NCI-H446 treated with DMSO at 0.1 percent for 48 hours (cell line): Measurements from ENCODE around the gene CABLES1.
A peak's percentile ranks its signal among the peaks of the same experiment; 100 is the strongest.

Experiments used
- DNase-seq: peaks from one replicate; lab custom pipeline; 2025; lab: John Stamatoyannopoulos, UW

CABLES1 gene

GRCh38 chr18:23113576-23113975 lies 21.7 kb upstream of the CABLES1 start:
- DNase-seq = no peak

- no peak for DNase-seq
Measured at GRCh38 chr18:23114171-23114881, 21.0 kb upstream of the CABLES1 start.

GRCh38 chr18:23114911-23115310 lies 20.4 kb upstream of the CABLES1 start:
- no peak for DNase-seq

GRCh38 chr18:23115683-23116096 lies 19.6 kb upstream of the CABLES1 start:
- peak; percentile 21 for DNase-seq

GRCh38 chr18:23121133-23121532 lies 14.2 kb upstream of the CABLES1 start:
- DNase-seq = no peak

GRCh38 chr18:23122334-23123229 lies 12.7 kb upstream of the CABLES1 start:
- DNase-seq = no peak

- no peak for DNase-seq
Measured at GRCh38 chr18:23126376-23127056, 8.8 kb upstream of the CABLES1 start.

GRCh38 chr18:23127090-23127489 lies 8.2 kb upstream of the CABLES1 start:
- DNase-seq = no peak

- DNase-seq = no peak
Measured at GRCh38 chr18:23129355-23130002, 5.8 kb upstream of the CABLES1 start.

GRCh38 chr18:23131693-23132319 lies 3.5 kb upstream of the CABLES1 start:
- DNase-seq = peak; percentile 47

- DNase-seq = peak; percentile 53
Measured at GRCh38 chr18:23133860-23134779, 1.2 kb upstream of the CABLES1 start.

GRCh38 chr18:23135550-23136325 lies 453 bp downstream of the CABLES1 start:
- DNase-seq = no peak

GRCh38 chr18:23136326-23137096 lies 1.2 kb downstream of the CABLES1 start:
- no peak for DNase-seq

GRCh38 chr18:23137097-23137635 lies 1.9 kb downstream of the CABLES1 start:
- DNase-seq = no peak

GRCh38 chr18:23137788-23138216 lies 2.5 kb downstream of the CABLES1 start:
- DNase-seq = no peak

GRCh38 chr18:23138471-23138870 lies 3.2 kb downstream of the CABLES1 start:
- no peak for DNase-seq

- DNase-seq = no peak
Measured at GRCh38 chr18:23141104-23141999, 6.1 kb downstream of the CABLES1 start.
